ENCODE results near the gene PLB1. TPM values are rescaled to one million over a fixed set of nuclear protein-coding genes. Genes with fewer than 3 reads are reported as not detected.

The PLB1 gene
- polyA plus RNA-seq, 3 donors from 2014 or later: 0.43 to 1.2 TPM; not detected in 1

DNA sequence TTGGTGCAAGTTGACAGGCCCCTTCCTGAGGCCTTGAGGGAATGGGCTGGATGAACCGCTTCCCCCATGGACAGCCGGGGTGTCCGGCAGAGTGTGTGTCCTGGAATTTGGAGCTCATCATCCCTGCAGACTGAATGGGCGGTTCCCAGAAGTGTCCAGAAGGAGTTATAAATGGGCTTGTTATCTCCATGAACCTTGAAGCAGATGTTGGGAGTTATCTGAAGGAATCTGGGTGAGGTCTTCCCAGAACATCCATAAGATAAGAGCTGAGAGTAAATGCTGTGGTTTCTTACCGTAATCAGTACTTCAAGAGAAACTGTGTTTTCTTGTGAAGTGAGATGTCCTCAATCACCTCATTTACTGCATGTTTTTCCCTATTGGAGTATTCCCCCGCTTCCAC, 21.1 kb downstream of the PLB1 start:
- no peaks in the 10 kb centered on the region for H3K4me1 Mint-ChIP-seq
- H3K27me3 Mint-ChIP-seq (ENCODE audit: low read depth in 3 of 3): peaks cover 6 to 14% (median 7%) of the 10 kb centered on the region in 3 donors
- H3K27ac Mint-ChIP-seq: no peak overlapping the region
- no peak overlapping the region for H3K4me3 Mint-ChIP-seq
- DNase-seq: no peak
- H3K36me3 Mint-ChIP-seq: peaks cover 5 to 8% (median 8%) of the 10 kb centered on the region in 3 donors
- H3K9me3 Mint-ChIP-seq: peaks cover 6 to 16% (median 9%) of the 10 kb centered on the region in 6 donors

DNA sequence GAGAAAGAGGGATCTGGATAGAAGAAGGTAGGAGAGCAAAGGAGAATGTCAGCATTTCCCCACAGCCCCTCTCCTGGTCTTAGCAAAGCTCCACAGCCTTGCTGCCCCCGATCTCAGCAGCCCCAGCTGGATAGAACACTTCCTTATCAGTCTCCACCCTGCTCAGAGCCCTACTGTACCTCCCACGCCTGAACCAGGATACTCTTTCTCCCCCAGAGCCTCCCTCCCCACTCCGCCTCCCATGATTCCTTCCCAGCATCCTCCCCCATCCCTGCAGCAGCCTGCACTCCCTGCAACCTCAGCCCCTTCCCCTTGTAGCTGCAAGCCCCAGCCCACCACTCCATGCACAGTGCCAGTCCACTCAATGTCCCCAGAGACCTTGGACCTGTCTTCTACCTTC, 25.8 kb downstream of the PLB1 start:
- peaks cover 6 to 12% (median 7%) of the 10 kb centered on the region in 3 donors for H3K27me3 Mint-ChIP-seq (ENCODE audit: low read depth in 3 of 3)
- no peak for DNase-seq
- peak overlapping the region in 2 of 6 donors; percentile 10 to 47 for H3K27ac Mint-ChIP-seq
- H3K9me3 Mint-ChIP-seq: no peaks in the 10 kb centered on the region
- H3K4me1 Mint-ChIP-seq: no peaks in the 10 kb centered on the region
- H3K36me3 Mint-ChIP-seq: no peaks in the 10 kb centered on the region
- H3K4me3 Mint-ChIP-seq: no peak overlapping the region

DNA sequence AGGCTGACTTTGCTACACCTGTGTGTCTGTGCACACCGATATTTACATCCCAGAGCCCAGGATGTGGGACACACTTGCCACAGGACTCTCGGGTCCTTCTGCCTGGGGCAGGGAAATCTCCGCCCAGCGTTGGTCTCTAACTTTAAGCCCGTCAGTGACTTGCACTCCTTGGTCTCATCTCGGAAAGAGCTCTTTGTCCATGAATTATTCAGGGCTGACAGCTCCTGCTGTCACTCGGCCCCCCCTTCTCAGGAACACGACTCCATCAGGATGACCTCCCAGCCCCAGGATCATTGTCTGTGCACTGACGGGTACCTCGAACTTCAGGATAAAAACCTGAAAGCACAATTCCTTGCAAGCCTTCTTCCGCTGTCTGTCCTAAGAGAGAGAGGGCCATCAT, 26.6 kb downstream of the PLB1 start:
- H3K4me1 Mint-ChIP-seq: no peaks in the 10 kb centered on the region
- no peak for DNase-seq
- H3K27ac Mint-ChIP-seq: no peak overlapping the region
- H3K9me3 Mint-ChIP-seq: no peaks in the 10 kb centered on the region
- no peaks in the 10 kb centered on the region for H3K36me3 Mint-ChIP-seq
- H3K27me3 Mint-ChIP-seq (ENCODE audit: low read depth in 3 of 3): peaks cover 6 to 12% (median 7%) of the 10 kb centered on the region in 3 donors
- H3K4me3 Mint-ChIP-seq: no peak overlapping the region

DNA sequence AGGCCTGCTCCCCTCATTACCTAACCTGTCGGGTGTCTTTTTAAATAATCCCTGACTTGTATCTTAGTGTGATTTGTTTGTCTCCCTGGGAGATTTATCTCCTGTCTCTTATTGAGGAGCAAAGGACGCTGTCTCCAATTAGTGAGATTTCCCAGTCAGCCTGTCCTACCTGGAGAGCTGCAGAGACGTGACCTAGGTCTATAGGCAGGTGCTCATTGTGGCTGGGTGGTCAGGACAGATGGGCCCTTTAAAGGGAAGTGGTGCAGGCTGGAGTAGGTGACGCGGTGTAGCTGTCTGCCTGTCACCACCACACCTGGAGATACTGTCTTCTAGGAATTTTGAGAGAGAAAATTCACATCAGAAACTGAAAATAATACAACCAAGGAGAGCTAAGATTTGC, 28.0 kb downstream of the PLB1 start:
- Mint-ChIP-seq H3K36me3 (no peaks in the 10 kb centered on the region), H3K27ac (no peak overlapping the region), H3K9me3 (no peaks in the 10 kb centered on the region), H3K27me3 (ENCODE audit: low read depth in 3 of 3) (peaks cover 5 to 7% (median 6%) of the 10 kb centered on the region in 3 donors), H3K4me3 (no peak overlapping the region), H3K4me1 (no peaks in the 10 kb centered on the region)
- DNase-seq: no peak

DNA sequence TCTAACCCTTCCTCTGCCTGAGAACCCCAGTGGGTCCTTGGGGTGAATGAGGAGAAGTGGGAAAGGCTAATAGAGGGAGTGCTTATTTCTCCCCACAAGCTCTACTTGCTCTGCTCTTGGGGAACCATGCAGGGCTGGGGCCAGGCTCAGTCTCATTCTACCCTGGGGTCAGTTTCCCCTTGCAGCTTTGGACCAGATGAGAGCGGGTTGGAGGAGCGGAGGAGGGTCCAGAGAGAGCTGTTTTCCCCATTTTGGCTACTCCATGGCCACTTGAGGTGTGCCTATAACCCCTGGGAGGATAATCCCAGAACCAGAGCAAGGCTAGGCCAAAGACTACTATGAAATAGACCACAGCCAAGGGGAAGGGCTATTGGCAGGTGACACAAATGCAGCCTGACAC, 29.6 kb downstream of the PLB1 start:
- Mint-ChIP-seq H3K4me3 (no peak overlapping the region), H3K27ac (no peak overlapping the region), H3K9me3 (no peaks in the 10 kb centered on the region), H3K4me1 (no peaks in the 10 kb centered on the region), H3K27me3 (ENCODE audit: low read depth in 3 of 3) (peaks cover 3 to 7% (median 5%) of the 10 kb centered on the region in 3 donors), H3K36me3 (no peaks in the 10 kb centered on the region)
- no peak for DNase-seq

DNA sequence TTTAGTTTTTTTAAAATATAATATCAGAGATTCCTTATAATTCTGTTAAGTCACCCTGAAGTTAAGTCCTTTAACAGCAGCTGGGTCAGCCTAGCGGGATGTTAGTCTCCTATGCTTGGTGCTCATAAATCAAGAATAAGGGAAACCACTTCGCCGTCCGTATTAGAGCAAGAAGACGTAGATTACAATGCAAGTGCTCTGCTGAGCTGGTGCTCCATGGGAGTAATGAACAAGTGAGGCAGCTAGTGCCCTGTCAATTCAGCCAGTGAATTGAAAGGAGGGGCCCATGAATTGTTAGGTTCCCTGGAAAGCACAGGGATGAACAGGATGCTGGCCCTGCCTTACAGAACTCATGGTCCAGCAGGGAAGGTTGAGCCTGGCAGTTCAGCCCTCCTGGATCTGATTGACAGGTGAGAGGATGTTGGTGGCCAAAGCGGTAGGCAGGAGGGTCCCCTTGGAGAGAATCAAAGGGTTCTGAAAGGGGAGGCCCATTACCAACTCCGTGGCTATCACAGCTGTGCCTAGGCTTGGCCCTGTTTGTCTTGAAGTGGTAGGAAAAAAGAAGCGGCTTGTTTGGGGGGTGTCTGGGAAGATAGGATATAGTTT, 30.8 kb downstream of the PLB1 start:
- Mint-ChIP-seq H3K27me3 (ENCODE audit: low read depth in 3 of 3) (peaks cover 3 to 5% (median 5%) of the 10 kb centered on the region in 3 donors), H3K4me1 (no peaks in the 10 kb centered on the region), H3K27ac (no peak overlapping the region), H3K9me3 (no peaks in the 10 kb centered on the region), H3K4me3 (no peak overlapping the region), H3K36me3 (no peaks in the 10 kb centered on the region)
- DNase-seq: no peak

DNA sequence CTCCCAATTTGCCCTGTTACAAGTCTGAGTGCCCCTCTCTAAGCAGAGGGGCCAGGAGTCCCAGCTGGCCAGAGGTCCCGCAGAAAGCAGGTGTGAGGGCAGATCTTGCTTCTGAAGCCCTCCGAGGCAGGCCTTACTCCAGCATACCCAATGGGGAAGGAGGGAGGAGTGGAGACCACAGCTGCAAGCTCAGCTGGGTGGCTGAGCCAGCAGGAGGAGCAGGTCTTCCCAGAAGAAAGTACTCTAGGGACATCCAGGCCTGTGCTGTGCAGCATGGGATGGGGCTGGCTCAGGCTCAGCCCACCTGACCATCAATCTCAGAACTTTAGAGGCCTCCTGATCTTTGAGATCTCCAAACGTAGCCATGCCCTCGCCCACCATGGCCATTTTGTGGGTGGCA, 31.3 kb downstream of the PLB1 start:
- Mint-ChIP-seq H3K36me3 (no peaks in the 10 kb centered on the region), H3K27ac (no peak overlapping the region), H3K27me3 (ENCODE audit: low read depth in 3 of 3) (peaks cover 0 to 6% (median 5%) of the 10 kb centered on the region in 3 donors), H3K4me1 (no peaks in the 10 kb centered on the region), H3K9me3 (no peaks in the 10 kb centered on the region), H3K4me3 (no peak overlapping the region)
- no peak for DNase-seq

DNA sequence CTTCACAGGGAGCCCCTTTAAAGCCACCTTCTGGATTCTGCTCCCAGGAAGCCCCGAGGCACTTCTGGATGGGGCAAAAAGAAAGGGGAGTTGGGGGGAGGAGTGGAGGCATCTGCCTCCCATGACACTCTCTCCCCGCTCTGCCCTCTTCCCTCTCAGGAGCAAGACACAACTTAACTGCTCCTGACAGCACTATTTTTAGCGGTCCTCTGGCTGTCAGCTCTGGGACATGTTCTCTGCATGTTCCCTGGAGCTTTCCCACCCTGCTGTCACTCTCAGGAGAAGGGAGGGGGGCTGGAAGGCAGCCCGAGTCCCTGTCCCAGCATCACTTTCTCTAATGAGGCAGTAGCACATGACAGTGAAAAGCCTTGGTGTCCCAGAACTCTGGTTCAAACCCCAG, 32.3 kb downstream of the PLB1 start:
- Mint-ChIP-seq H3K27ac (no peak overlapping the region), H3K36me3 (no peaks in the 10 kb centered on the region), H3K4me3 (no peak overlapping the region), H3K9me3 (no peaks in the 10 kb centered on the region), H3K27me3 (ENCODE audit: low read depth in 3 of 3) (peaks cover 0 to 6% (median 5%) of the 10 kb centered on the region in 3 donors), H3K4me1 (no peaks in the 10 kb centered on the region)
- no peak for DNase-seq

DNA sequence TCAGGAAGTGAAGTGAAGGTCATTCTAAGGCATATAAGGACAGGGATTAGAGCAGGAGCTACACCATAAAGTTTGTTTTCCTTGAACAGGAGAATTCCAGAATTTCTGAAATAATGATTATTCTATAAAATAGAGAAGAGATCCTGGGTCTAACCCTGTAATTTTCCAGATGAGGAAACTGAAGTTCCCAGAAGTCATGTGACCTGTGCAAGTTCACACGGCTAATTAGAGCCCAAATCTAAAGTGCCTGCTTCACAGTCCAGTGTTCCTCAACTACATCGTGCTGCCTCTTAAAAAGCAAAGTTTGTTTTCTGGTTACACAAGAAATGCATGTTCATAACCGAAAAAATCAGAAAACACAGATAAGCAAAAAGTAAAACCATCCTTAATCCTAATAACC, 34.9 kb downstream of the PLB1 start:
- no peak for DNase-seq
- Mint-ChIP-seq H3K36me3 (no peaks in the 10 kb centered on the region), H3K27ac (no peak overlapping the region), H3K4me3 (no peak overlapping the region), H3K9me3 (no peaks in the 10 kb centered on the region), H3K27me3 (ENCODE audit: low read depth in 3 of 3) (peaks cover 0 to 11% (median 2%) of the 10 kb centered on the region in 3 donors), H3K4me1 (no peaks in the 10 kb centered on the region)

DNA sequence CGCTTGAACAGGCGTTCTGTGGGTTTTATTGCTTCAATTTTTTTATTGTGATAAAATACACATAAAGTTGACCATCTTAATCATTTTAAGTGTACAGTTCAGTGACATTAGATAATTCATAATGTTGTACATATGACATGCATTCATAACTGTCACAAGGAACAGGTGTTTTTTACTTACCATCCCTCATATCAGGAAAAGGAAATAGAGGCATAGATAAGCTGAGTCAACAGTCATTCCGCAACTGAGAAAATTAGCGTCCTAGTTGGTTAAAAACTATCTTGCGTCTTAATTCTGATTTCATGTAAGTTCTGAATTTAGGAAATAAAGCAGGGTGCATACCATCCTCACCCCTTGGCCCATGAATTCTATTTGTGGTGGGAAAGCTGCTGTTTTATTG, 36.5 kb downstream of the PLB1 start:
- Mint-ChIP-seq H3K36me3 (no peaks in the 10 kb centered on the region), H3K9me3 (no peaks in the 10 kb centered on the region), H3K4me3 (no peak overlapping the region), H3K27me3 (ENCODE audit: low read depth in 3 of 3) (peaks cover 0 to 11% (median 2%) of the 10 kb centered on the region in 3 donors), H3K27ac (no peak overlapping the region), H3K4me1 (no peaks in the 10 kb centered on the region)
- no peak for DNase-seq

DNA sequence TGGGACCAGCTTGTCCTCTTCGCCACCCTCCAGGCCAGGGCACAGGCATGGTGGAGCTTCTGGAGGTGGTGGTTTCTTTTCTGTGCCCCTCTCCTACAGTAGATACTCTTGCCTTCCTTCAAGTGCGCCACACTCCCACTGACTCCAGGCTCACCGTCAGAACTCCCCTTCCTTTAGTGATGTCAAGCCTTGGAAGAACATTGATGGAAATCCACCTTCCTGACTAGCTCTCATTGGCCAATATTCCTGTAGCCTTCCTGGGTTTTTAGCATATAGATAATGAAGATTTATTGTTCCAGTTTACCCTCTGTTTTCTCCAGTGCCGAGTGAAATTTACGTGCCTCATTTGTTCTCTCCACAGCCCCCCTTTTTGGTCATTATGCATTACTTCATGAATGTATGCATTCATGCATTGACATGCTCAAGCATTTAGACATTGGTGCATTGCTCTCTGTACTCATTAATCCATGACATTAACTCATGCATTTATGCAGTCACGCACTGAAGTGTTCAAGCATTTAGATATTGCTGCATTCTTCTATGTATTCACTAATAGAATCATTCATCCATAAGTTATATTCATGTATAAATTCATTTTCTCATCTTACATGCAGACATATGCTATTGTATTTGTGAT, 37.3 kb downstream of the PLB1 start:
- Mint-ChIP-seq H3K4me1 (no peaks in the 10 kb centered on the region), H3K27me3 (ENCODE audit: low read depth in 3 of 3) (peaks cover 2 to 13% (median 3%) of the 10 kb centered on the region in 3 donors), H3K27ac (no peak overlapping the region), H3K36me3 (no peaks in the 10 kb centered on the region), H3K4me3 (no peak overlapping the region), H3K9me3 (no peaks in the 10 kb centered on the region)
- DNase-seq: no peak

DNA sequence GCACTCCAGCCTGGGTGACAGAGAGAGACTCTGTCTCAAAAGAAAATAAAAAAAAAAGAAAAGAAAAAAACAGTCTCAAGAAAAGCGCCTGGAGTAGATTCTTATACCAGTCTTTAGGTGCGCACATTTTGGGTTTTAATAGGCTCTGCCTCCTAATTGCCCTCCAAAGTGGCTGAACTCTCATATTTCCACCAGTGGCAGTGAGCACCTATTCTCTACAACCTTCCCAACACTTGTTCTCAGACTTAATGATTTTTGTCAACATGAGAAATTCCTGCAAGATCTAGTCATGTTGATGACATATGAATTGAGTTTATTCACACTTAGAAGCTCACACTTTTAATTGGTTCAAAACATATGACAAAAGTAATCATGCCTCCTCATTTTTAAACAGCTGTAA, 39.0 kb downstream of the PLB1 start:
- no peaks in the 10 kb centered on the region for H3K4me1 Mint-ChIP-seq
- H3K36me3 Mint-ChIP-seq: no peaks in the 10 kb centered on the region
- no peak for DNase-seq
- no peak overlapping the region for H3K27ac Mint-ChIP-seq
- no peak overlapping the region for H3K4me3 Mint-ChIP-seq
- peaks cover 2 to 13% (median 3%) of the 10 kb centered on the region in 3 donors for H3K27me3 Mint-ChIP-seq (ENCODE audit: low read depth in 3 of 3)
- no peaks in the 10 kb centered on the region for H3K9me3 Mint-ChIP-seq

DNA sequence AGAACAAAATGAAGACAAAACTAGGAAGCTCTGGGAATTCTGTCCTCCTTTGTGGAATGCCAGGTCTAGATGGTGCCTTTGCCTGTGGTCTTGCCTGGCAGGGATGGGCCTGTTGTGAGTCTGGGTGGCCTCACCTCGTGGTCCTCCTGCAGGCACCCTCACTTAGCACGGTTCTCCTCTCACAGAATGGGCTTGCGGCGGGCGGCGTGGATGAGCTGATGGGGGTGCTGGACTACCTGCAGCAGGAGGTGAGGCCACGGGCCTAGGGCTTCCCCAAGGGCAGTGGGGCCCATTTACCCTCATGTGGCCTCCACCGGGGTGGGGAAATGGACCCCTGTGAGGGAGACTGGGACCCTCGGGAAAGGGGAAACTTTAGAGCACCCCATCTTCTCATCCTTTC, 42.3 kb downstream of the PLB1 start:
- no peak overlapping the region for H3K27ac Mint-ChIP-seq
- peaks cover 3 to 12% (median 8%) of the 10 kb centered on the region in 3 donors for H3K27me3 Mint-ChIP-seq (ENCODE audit: low read depth in 3 of 3)
- H3K9me3 Mint-ChIP-seq: no peaks in the 10 kb centered on the region
- H3K36me3 Mint-ChIP-seq: no peaks in the 10 kb centered on the region
- H3K4me1 Mint-ChIP-seq: peaks cover 10 to 16% of the 10 kb centered on the region in 2 donors
- no peak for DNase-seq
- H3K4me3 Mint-ChIP-seq: no peak overlapping the region

DNA sequence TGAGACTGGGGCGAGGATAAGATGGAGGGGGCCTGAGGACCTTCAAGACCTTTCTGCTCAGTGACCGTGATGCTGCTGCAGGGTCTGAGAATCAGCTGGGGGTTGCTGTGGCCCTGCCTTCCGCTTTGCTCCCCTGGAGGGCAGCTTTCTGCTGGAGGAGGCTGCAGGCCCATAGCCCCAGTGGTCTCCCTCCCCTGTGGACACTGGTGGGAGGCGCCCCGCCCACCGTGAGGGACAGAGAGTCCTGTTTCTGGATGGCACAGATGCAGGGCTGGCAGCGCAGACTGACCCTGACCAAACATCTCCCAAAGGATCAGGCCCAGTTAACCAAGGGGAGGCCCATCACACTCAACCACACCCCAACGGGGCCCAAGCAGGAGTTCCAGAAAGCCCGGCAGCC, 42.8 kb downstream of the PLB1 start:
- peaks cover 3 to 12% (median 8%) of the 10 kb centered on the region in 3 donors for H3K27me3 Mint-ChIP-seq (ENCODE audit: low read depth in 3 of 3)
- no peak for DNase-seq
- H3K27ac Mint-ChIP-seq: no peak overlapping the region
- no peak overlapping the region for H3K4me3 Mint-ChIP-seq
- peaks cover 10 to 17% of the 10 kb centered on the region in 2 donors for H3K4me1 Mint-ChIP-seq
- no peaks in the 10 kb centered on the region for H3K36me3 Mint-ChIP-seq
- no peaks in the 10 kb centered on the region for H3K9me3 Mint-ChIP-seq

DNA sequence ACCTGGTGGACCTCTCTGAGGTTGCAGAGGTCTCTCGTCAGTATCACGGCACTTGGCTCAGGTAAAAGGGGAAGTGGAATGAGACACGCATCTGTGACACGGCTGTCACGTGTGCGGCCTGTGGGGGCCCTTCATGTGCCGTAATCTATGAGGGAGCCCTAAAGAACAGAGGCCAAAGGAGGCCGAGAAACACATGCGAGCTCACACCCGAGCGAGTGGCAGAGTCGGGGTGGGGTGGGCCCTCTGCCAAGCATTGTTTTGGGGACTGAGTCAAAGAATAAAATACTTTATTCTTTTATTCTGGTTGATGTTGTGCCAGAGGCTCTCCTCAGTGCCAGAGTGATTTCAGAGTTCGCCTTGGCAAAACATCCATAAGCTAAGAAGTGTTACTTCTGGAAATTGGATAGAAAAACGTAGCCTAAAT, 43.3 kb downstream of the PLB1 start:
- DNase-seq: no peak
- Mint-ChIP-seq H3K4me3 (no peak overlapping the region), H3K9me3 (no peaks in the 10 kb centered on the region), H3K36me3 (no peaks in the 10 kb centered on the region), H3K4me1 (peaks cover 11 to 22% of the 10 kb centered on the region in 2 donors), H3K27ac (peak overlapping the region in 1 of 6 donors; percentile 31), H3K27me3 (ENCODE audit: low read depth in 3 of 3) (peaks cover 3 to 12% (median 8%) of the 10 kb centered on the region in 3 donors)
